GM21381 (cell line): ENCODE measurements around the gene CD81.

Source experiments
- ATAC-seq: cut with Tn5 transposase; IDR thresholded peaks from one replicate; pipeline ENCODE4 v1.9.1; 2021; ENCODE audit warnings: mild to moderate bottlenecking, moderate library complexity; ENCODE audit not compliant: unreplicated experiment

Gene CD81

GRCh38 chr11:2374456-2375201 is 2.5 kb upstream of the CD81 start:
- no peak for ATAC-seq

GRCh38 chr11:2375341-2375853 is 1.7 kb upstream of the CD81 start:
- no peak for ATAC-seq

GRCh38 chr11:2375964-2376551 is 1.1 kb upstream of the CD81 start:
- no peak for ATAC-seq

GRCh38 chr11:2377511-2378443 is 667 bp downstream of the CD81 start:
- peak; percentile 27 for ATAC-seq

- ATAC-seq = no peak
Measured at GRCh38 chr11:2378527-2379210, 1.6 kb downstream of the CD81 start.

GRCh38 chr11:2379466-2380174 is 2.5 kb downstream of the CD81 start:
- no peak for ATAC-seq

- ATAC-seq = no peak
Measured at GRCh38 chr11:2380396-2380795, 3.3 kb downstream of the CD81 start.

- ATAC-seq = no peak
Measured at GRCh38 chr11:2380807-2381350, 3.8 kb downstream of the CD81 start.

- no peak for ATAC-seq
Measured at GRCh38 chr11:2381494-2382128, 4.5 kb downstream of the CD81 start.

- ATAC-seq = no peak
Measured at GRCh38 chr11:2382129-2382517, 5.0 kb downstream of the CD81 start.

- ATAC-seq = no peak
Measured at GRCh38 chr11:2382936-2383851, 6.1 kb downstream of the CD81 start.

- no peak for ATAC-seq
Measured at GRCh38 chr11:2383852-2384804, 7.0 kb downstream of the CD81 start.

- no peak for ATAC-seq
Measured at GRCh38 chr11:2385156-2386151, 8.3 kb downstream of the CD81 start.

- ATAC-seq = no peak
Measured at GRCh38 chr11:2386591-2386990, 9.5 kb downstream of the CD81 start.

GRCh38 chr11:2387266-2387987 is 10.3 kb downstream of the CD81 start:
- ATAC-seq = no peak
